ENCODE results near the gene IRF3. TPM values are rescaled to one million over a fixed set of nuclear protein-coding genes. Genes with fewer than 3 reads are reported as not detected.
"Not testable (repeated sequence)": the region's sequence is repeated elsewhere in the genome, so short reads cannot be mapped to it uniquely, and the experiment has no call there.

IRF3 gene
- total and polyA plus RNA-seq, 2 donors (not counting 1 experiment from before 2014, with no cell fraction given), result 22.0 to 55.2 TPM

DNA sequence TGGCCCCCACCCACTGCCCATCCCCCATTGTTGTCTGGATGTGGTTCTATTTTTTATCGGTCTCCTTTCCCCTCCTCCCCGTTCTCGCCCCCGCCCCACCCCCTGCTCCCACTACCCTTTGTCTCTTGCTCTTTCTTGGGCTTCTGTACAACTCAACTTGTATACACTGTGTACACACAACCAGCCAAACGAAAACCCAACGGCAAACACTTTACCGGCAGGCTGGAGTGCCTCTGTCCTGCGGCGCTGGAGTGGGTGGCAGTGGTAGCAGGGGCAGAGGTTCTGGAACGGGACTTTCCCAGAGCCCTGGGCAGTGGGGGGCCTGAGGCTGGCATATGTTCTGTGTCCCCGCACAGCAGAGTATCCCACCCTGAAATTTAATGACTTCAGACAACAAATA, 39.4 kb downstream of the IRF3 start:
- DNase-seq (ENCODE audit: low read depth in 2 of 2), result no peak
- no peaks in the 10 kb centered on the region for H3K79me2 ChIP-seq (ENCODE audit: control insufficient read depth, insufficient read depth, low read length)

DNA sequence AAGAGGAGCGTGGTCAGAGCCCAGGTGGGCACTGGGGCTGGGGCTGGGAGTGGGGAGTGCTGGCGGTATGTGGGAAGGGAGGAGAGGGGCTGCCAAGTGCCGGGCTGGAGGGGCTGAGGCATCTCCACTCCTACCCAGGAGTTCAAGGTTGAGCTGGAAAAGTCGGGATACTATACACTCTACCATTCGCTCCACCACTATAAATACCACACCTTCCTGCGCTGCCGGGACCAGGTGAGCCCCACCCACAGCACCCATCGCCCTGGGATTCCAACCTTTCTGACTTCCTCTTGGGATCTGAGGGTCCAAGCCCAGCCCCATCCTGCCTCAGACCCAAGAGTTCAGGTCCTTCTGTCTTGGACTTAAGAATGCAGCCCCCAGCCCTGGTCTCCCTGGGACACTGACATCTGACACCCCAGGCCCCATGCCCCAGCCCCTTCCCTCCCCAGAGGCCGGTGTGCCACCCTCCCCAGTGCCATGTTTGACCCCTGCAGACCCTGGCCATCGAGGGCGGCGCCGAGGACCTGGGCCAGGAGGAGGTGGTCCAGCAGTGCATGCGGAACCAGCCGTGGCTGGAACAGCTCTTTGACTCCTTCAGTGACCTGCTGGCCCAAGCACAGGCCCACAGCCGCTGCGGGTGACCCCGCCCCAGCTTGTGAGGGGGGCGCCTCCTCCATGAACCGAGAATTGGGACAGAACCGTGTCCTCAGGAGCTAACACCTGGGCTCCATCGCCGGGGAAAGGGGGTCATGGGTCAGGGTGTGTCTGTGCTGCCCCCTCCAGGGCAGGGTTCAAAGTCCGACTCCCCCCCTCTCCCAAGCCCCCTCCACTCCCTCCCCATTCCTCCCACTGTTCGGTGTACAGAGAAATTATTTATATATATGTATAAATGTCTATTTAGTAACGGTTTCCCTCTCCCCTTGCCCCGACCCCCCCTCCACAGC, 40.4 kb downstream of the IRF3 start:
- Histone ChIP-seq H3K9me3 (ENCODE audit: control insufficient read depth, insufficient read depth, low read depth, low read length) (no peaks in the 10 kb centered on the region), H3K27me3 (ENCODE audit: control insufficient read depth, insufficient read depth, low read length) (no peaks in the 10 kb centered on the region), H4K20me1 (ENCODE audit: control insufficient read depth, extremely low read depth, insufficient read depth, low read length) (no peaks in the 10 kb centered on the region), H3K4me2 (ENCODE audit: extremely low read depth, insufficient read depth, low read length) (no peak overlapping the region), H3K9ac (ENCODE audit: insufficient read depth, low read length) (no peak overlapping the region), H3K36me3 (ENCODE audit: control insufficient read depth, insufficient read depth, low read length) (peaks cover 8% of the 10 kb centered on the region), H3K4me1 (ENCODE audit: control insufficient read depth, extremely low read depth, insufficient read depth, low read length) (no peaks in the 10 kb centered on the region), H3K4me3 (replicated peaks in 1 of 4; ENCODE audit: control extremely low read depth in 1 of 4, insufficient read depth in 1 of 4, low read depth in 3 of 4, low read length in 4 of 4) (no peak overlapping the region), H3K79me2 (ENCODE audit: control insufficient read depth, insufficient read depth, low read length) (no peaks in the 10 kb centered on the region), H2AFZ (ENCODE audit: low read length) (no peak overlapping the region), H3K27ac (ENCODE audit: insufficient read depth, low read length) (no peak overlapping the region)
- DNase-seq (ENCODE audit: low read depth in 2 of 2), result no peak
- TF ChIP-seq EZH2 (IDR thresholded peaks at IDR 0.05; ENCODE audit: low read length, missing control alignments), result no peak
- TF ChIP-seq, protein P1, sequence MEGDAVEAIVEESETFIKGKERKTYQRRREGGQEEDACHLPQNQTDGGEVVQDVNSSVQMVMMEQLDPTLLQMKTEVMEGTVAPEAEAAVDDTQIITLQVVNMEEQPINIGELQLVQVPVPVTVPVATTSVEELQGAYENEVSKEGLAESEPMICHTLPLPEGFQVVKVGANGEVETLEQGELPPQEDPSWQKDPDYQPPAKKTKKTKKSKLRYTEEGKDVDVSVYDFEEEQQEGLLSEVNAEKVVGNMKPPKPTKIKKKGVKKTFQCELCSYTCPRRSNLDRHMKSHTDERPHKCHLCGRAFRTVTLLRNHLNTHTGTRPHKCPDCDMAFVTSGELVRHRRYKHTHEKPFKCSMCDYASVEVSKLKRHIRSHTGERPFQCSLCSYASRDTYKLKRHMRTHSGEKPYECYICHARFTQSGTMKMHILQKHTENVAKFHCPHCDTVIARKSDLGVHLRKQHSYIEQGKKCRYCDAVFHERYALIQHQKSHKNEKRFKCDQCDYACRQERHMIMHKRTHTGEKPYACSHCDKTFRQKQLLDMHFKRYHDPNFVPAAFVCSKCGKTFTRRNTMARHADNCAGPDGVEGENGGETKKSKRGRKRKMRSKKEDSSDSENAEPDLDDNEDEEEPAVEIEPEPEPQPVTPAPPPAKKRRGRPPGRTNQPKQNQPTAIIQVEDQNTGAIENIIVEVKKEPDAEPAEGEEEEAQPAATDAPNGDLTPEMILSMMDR (conservative IDR thresholded peaks at IDR 0.05 in 1 of 2, IDR thresholded peaks at IDR 0.05 in 1 of 2; ENCODE audit: low read depth in 1 of 2, low read length in 2 of 2), result no peak

More for the DNA sequence above, 39.4 kb downstream of the IRF3 start:
- H3K36me3 ChIP-seq (ENCODE audit: control insufficient read depth, insufficient read depth, low read length), result peaks cover 7% of the 10 kb centered on the region
- no peaks in the 10 kb centered on the region for H3K4me1 ChIP-seq (ENCODE audit: control insufficient read depth, extremely low read depth, insufficient read depth, low read length)
- no peak overlapping the region for H2AFZ ChIP-seq (ENCODE audit: low read length)
- no peak overlapping the region for H3K27ac ChIP-seq (ENCODE audit: insufficient read depth, low read length)
- H3K27me3 ChIP-seq (ENCODE audit: control insufficient read depth, insufficient read depth, low read length), result no peaks in the 10 kb centered on the region
- no peaks in the 10 kb centered on the region for H4K20me1 ChIP-seq (ENCODE audit: control insufficient read depth, extremely low read depth, insufficient read depth, low read length)
- H3K9ac ChIP-seq (ENCODE audit: insufficient read depth, low read length), result no peak overlapping the region
- no peak overlapping the region for H3K4me3 ChIP-seq (replicated peaks in 1 of 4; ENCODE audit: control extremely low read depth in 1 of 4, insufficient read depth in 1 of 4, low read depth in 3 of 4, low read length in 4 of 4)
- no peak overlapping the region for H3K4me2 ChIP-seq (ENCODE audit: extremely low read depth, insufficient read depth, low read length)
- TF ChIP-seq, protein P1 (conservative IDR thresholded peaks at IDR 0.05 in 1 of 2, IDR thresholded peaks at IDR 0.05 in 1 of 2; ENCODE audit: low read depth in 1 of 2, low read length in 2 of 2), result no peak
- no peak for TF ChIP-seq EZH2 (IDR thresholded peaks at IDR 0.05; ENCODE audit: low read length, missing control alignments)
- H3K9me3 ChIP-seq (ENCODE audit: control insufficient read depth, insufficient read depth, low read depth, low read length), result no peaks in the 10 kb centered on the region

DNA sequence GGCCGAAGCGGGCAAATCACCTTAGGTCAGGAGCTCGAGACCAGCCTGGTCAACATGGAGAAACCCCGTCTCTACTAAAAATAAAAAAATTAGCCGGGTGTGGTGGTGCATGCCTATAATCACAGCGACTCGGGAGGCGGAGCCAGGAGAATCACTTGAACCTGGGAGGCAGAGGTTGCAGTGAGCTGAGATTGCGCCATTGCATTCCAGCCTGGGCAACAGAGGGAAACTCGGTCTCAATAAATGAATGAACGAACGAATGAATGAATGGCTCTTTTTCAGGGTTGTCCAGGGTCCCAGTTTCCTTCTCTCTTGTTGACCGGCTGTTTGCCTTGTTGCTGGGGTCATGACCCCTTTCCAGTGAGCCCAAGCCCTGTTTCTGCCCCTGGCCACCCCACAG, 47.8 kb downstream of the IRF3 start:
- peaks cover 22% of the 10 kb centered on the region for H3K36me3 ChIP-seq (ENCODE audit: control insufficient read depth, insufficient read depth, low read length)
- peaks cover 12% of the 10 kb centered on the region for H3K4me1 ChIP-seq (ENCODE audit: control insufficient read depth, extremely low read depth, insufficient read depth, low read length)
- not testable (repeated sequence) for H3K9ac ChIP-seq (ENCODE audit: insufficient read depth, low read length); H3K27ac ChIP-seq (ENCODE audit: insufficient read depth, low read length); H4K20me1 ChIP-seq (ENCODE audit: control insufficient read depth, extremely low read depth, insufficient read depth, low read length); H3K4me2 ChIP-seq (ENCODE audit: extremely low read depth, insufficient read depth, low read length); H3K4me3 ChIP-seq (replicated peaks in 1 of 4; ENCODE audit: control extremely low read depth in 1 of 4, insufficient read depth in 1 of 4, low read depth in 3 of 4, low read length in 4 of 4); DNase-seq (ENCODE audit: low read depth in 2 of 2); H2AFZ ChIP-seq (ENCODE audit: low read length); H3K79me2 ChIP-seq (ENCODE audit: control insufficient read depth, insufficient read depth, low read length); H3K27me3 ChIP-seq (ENCODE audit: control insufficient read depth, insufficient read depth, low read length); H3K9me3 ChIP-seq (ENCODE audit: control insufficient read depth, insufficient read depth, low read depth, low read length)
